8988T (cell line): ENCODE results near the gene PHYHIPL.

Experiments
- DNase-seq: peaks from one replicate; pipeline ENCODE4 v3.0.0; 2011

PHYHIPL gene

GRCh38 chr10:59176241-59177030 is at the start of gene PHYHIPL:
PHYHIPL (plus strand) TSS chr10:59176643; CDS start chr10:59176854, 211 bp downstream.
- DNase-seq = no peak

GRCh38 chr10:59126991-59127390 is 49.5 kb upstream of the PHYHIPL start:
- no peak for DNase-seq

DNA sequence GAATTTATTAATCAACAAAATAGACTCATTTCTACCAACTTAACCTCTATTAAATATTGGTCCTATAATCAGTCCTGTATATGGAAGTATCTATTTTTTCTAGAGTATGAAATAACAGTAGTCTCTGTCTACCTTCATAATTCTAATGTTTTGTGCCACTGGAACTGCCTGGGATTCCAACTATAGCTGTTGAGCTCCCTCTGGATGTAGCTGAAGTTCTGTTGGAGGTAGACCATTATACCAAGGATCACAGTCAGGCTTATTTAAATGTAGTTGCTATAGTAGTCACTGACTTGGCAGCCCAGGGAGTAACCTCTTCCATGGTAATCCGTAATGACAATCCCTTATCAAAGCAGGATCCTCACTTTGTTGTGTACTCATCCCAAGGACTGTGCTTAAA is 48.5 kb upstream of the PHYHIPL start:
- DNase-seq = no peak

GRCh38 chr10:59129867-59130266 is 46.6 kb upstream of the PHYHIPL start:
- no peak for DNase-seq

GRCh38 chr10:59131666-59132065 is 44.8 kb upstream of the PHYHIPL start:
- DNase-seq = no peak

GRCh38 chr10:59133841-59134593 is 42.4 kb upstream of the PHYHIPL start:
- no peak for DNase-seq

GRCh38 chr10:59134785-59135184 is 41.7 kb upstream of the PHYHIPL start:
- DNase-seq = no peak

- no peak for DNase-seq
These were observed 41.2 kb upstream of the PHYHIPL start for GRCh38 chr10:59135275-59135674.

DNA sequence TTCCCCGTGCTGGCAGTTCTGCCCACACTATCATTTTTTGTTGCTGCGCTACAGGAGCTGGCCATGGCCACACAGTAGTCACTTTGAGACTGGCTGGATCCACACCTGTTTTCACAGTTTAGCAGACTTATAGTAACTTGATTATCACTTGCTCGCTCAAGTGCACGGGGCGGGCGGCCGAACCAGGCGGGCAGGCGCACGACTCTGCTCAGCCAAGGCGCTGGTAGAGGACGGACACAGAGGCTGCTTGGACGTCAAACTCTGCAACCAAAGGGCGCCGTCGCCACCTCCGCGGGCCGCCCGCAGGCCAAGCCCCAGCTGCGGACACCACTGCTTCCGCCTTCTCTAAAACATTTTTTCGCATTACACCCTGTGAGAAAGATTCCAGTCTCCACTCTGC is 38.4 kb upstream of the PHYHIPL start:
- no peak for DNase-seq

- no peak for DNase-seq
These were observed 32.9 kb upstream of the PHYHIPL start for GRCh38 chr10:59143544-59143943.

DNA sequence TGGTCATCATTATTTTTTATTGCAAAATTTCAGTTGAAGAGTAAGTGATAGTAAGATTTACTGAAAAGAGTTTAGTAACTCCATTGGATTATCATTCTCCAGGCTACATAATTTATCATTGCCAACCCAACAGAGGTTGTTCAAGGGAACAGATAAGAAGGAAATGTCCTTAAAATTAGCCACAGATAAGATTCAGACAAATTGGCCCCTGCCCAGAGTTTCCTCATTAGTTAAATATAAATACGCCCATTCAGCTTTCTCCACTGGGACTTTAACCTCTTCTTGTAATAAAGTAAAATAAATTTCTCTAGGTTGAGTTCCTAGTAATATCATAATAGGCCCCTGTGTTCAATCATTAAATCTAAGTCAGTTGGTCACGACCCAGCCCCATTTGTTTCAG is 27.7 kb upstream of the PHYHIPL start:
- no peak for DNase-seq

DNA sequence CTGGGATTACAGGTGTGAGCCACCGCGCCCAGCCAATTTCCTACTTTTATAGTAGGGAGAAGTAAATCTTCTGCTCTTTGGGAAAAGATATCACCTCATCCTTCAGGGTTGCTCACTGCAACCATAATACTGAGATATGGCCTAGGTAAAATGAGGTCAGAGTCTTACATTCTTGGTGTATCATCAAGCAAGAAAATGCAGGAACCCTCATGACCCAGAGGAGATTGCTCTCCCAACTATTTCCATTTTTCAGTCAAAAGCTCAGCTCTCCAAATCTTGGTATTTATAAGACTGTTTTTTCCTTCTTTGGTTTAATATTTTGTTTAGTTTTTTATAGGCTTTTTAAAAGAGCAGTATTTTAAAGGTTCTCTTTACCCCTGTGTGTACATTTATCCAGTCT is 20.9 kb upstream of the PHYHIPL start:
- DNase-seq = no peak

DNA sequence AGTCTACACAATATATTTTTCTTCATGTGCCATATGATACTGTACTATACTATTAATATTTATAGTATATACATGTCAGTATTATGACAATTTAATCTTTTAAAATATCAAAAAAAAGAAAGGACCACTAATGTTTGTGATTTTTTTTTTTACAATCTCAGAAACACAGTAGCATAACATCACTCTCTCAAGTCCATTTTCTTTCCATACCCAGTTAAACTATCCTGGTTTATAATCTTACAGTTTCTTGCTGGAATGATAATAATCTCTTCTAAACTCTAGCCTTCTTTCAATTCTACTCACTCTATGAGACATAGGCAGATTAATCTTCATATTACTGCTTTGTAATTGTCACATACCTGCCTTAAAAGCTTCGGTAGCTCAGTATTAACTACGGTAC is 8.9 kb upstream of the PHYHIPL start:
- no peak for DNase-seq

GRCh38 chr10:59172567-59172966 is 3.9 kb upstream of the PHYHIPL start:
- no peak for DNase-seq

GRCh38 chr10:59173414-59173813 is 3.0 kb upstream of the PHYHIPL start:
- no peak for DNase-seq

DNA sequence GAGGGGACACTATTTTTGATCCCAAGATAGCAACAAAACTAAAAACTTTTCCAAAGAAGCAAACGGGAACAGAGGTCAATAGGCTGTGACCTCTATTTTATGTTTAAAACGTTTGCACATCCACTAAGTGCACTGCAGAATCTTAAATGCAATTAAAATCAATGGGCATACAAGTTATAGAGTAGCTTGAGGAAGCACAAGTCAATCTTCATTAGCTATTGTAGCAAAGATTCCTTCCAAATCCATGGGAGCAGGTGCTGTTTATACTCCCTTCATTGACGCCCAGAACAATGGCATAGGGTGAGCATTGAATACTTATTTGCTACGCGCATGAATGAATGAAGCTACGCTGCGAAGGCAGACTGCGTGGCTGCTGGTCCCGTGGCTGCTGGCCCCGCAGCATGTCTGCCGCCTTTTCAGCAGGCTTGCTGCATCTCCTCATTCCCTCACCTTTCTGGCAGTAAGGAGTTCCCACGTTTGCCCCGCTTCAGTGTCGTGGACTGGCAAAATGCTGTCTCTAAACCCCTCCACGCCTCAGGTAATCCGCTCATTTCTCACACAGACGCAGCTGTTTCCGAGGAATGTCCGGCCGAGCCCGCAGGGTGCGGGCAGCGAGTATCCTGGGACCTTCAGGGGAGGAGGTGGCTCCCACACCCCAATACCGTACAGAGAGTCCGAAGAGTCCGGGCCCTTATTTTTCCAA is 754 bp upstream of the PHYHIPL start:
- DNase-seq = no peak

- no peak for DNase-seq
These were observed 771 bp downstream of the PHYHIPL start for GRCh38 chr10:59177031-59177797.

- no peak for DNase-seq
These were observed 1.4 kb downstream of the PHYHIPL start for GRCh38 chr10:59177836-59178235.

- DNase-seq = no peak
These were observed 2.6 kb downstream of the PHYHIPL start for GRCh38 chr10:59179068-59179467.

DNA sequence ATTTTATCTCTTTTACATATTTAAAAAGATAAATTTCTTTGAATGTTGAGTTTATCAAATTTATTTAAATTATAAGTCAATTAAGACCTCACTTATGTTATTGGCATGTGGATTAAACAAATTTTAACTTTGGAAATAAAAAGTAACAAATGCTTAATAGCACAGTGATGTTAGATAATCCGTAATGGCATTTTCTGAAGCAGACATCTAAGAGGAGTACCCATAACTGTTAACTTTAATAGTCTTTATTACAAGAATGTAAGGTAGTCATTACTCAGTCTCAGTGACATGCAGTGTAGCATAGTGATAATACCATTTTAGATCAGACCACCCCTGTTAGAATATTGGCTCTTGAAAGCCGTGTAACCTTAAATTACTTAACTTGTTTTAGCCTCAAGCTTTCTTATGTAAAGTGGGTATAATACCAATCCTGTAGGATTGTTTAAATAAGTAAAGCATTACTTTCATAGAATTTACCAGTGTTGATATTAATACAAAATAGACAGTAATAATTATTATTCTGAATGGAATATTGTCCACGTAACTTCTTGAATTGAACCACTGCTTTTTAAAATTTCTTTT is 4.3 kb downstream of the PHYHIPL start:
- DNase-seq = no peak

GRCh38 chr10:59181668-59182067 is 5.2 kb downstream of the PHYHIPL start:
- DNase-seq = no peak

DNA sequence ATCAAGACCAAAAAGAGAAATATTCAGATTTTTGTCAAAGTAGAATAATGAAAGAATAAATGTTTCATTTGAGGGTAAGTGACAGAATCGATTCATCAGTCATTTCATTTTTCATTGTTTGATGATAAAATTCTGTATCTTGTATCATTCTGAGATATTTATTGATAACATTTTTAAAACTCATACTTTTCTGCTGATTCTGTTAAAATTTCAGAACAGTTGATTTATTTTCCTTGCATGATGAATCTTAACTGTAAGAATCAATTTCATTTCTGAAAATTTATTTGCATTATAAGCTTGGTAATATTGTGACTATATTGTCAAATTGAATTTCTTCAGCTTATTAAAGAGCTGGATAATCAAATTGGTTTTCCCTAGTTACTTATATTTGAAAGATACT is 13.9 kb downstream of the PHYHIPL start:
- DNase-seq = no peak
